Spleen (tissue), 11 donors: ENCODE measurements around the gene PCDHGA9. TPM values are rescaled to one million over a fixed set of nuclear protein-coding genes. Genes with fewer than 3 reads are reported as not detected.
"Not testable (repeated sequence)": the region's sequence is repeated elsewhere in the genome, so short reads cannot be mapped to it uniquely, and the experiment has no call there.

ENCODE experiments used
- DNase-seq: peaks from one replicate; pipeline ENCODE4 v3.0.0-alpha.2; 2020
- H3K27ac ChIP-seq, 8 donors: fragments of 200-600 bp; sonication (generic) in 7 of 8; 1 replicate in 4 of 8; 2 replicates in 4 of 8; pipeline versions ENCODE4 v1.5.0 to v1.8.0; 2016 to 2021; ENCODE audit warnings: inconsistent platforms in 4 of 8, mild to moderate bottlenecking in 4 of 8, moderate library complexity in 1 of 8
- H3K27me3 ChIP-seq, 7 donors: fragments of 200-600 bp; sonication (generic) in 6 of 7; replicated peaks in 1 of 7; 1 replicate in 4 of 7; 2 replicates in 3 of 7; pipeline versions ENCODE4 v1.5.0 to v1.8.0; 2016 to 2021; ENCODE audit warnings: inconsistent platforms in 3 of 7, mild to moderate bottlenecking in 1 of 7
- H3K36me3 ChIP-seq, 6 donors: fragments of 200-600 bp; sonication (generic) in 5 of 6; 1 replicate in 4 of 6; 2 replicates in 2 of 6; pipeline versions ENCODE4 v1.5.0 to v1.8.0; 2016 to 2021; ENCODE audit warnings: inconsistent platforms in 2 of 6
- H3K4me1 ChIP-seq, 6 donors: fragments of 200-600 bp; sonication (generic) in 5 of 6; 1 replicate in 3 of 6; 2 replicates in 3 of 6; pipeline versions ENCODE4 v1.5.0 to v1.8.0; 2016 to 2021; ENCODE audit warnings: inconsistent platforms in 3 of 6
- H3K4me3 ChIP-seq, 8 donors: fragments of 200-600 bp; sonication (generic) in 7 of 8; 1 replicate in 4 of 8; 2 replicates in 4 of 8; pipeline versions ENCODE4 v1.5.0 to v1.8.0; 2016 to 2021; ENCODE audit warnings: inconsistent platforms in 4 of 8, mild to moderate bottlenecking in 4 of 8, moderate library complexity in 2 of 8
- H3K9me3 ChIP-seq, 8 donors: fragments of 200-600 bp; sonication (generic) in 7 of 8; 1 replicate in 4 of 8; 2 replicates in 4 of 8; pipeline versions ENCODE4 v1.5.0 to v1.8.0; 2016 to 2021; ENCODE audit warnings: inconsistent platforms in 4 of 8
- CTCF ChIP-seq, 11 experiments: fragments of 200-600 bp in 7 of 11; fragments of 450-650 bp in 4 of 11; sonication (generic) in 4 of 11; IDR thresholded peaks in 8 of 11; conservative IDR thresholded peaks in 3 of 11; 1 replicate in 7 of 11; 2 replicates in 4 of 11; pipeline versions ENCODE4 v1.4.0 to v1.8.0; 2016 to 2021; ENCODE audit warnings: antibody characterized with exemption in 11 of 11, inconsistent platforms in 4 of 11, mild to moderate bottlenecking in 1 of 11
- POLR2A ChIP-seq, 3 donors: fragments of 450-650 bp; IDR thresholded peaks; one replicate each; pipeline ENCODE4 v1.5.1; 2017; ENCODE audit warnings: antibody characterized with exemption in 3 of 3, mild to moderate bottlenecking in 1 of 3
- POLR2AphosphoS5 ChIP-seq, 3 donors: sonication (generic); formaldehyde crosslinking; IDR thresholded peaks; one replicate each; pipeline ENCODE4 v1.5.1; 2017; ENCODE audit warnings: antibody characterized with exemption in 3 of 3
- WGBS, 5 donors: extraction: QIAGEN DNeasy Blood & Tissue Kit in 3 of 5; methylation state at CpG; one replicate each; pipeline versions ENCODE4 v1.1.5 to v1.1.7; 2013 to 2018; 5-methylcytosine and 5-hydroxymethylcytosine counted together
- intact Hi-C: fragments of 100-400 bp; cut with DNase I; formaldehyde crosslinking; loops from one replicate; pipeline ENCODE4 v1.15.0; 2023; ENCODE audit warnings: low total_unique reads
- polyA plus RNA-seq, 3 donors: library from polyadenylated mRNA; stranded (reverse); fragments of 200-250 nt; gene quantifications; one replicate each; pipeline ENCODE4 v1.2.1, GENCODE V29; 2013
- total RNA-seq, 7 donors: library from RNA; depleted of rRNA in 3 of 7; stranded (reverse); fragments of >200 nt in 3 of 7; fragmentation: NEBNext Ultra II Directional in 4 of 7; extraction: Animal tissue kit (Norgen Biotek cat#: 25700) in 4 of 7; gene quantifications; one replicate each; pipeline versions ENCODE4 v1.1.0 to v1.2.1, GENCODE V29; 2016 to 2021
- donor health status: healthy with polysubstance abuse.
- donor health status: DM: no; HTN: no; CAD: no; lungs with moderate emphysema.
- donor health status: DM: no; HTN: no; CAD: no.
- donor health status: Bipolar disorder and iron deficiency.
- donor health status: healthy.
- donor health status: DM: no; HTN: no; CAD: no.
- donor health status: DM: yes; HTN: yes; CAD: no.

The PCDHGA9 gene
- total and polyA plus RNA-seq, 10 donors = 0.11 to 9.6 (median 4.3) TPM; not detected in 1

DNA sequence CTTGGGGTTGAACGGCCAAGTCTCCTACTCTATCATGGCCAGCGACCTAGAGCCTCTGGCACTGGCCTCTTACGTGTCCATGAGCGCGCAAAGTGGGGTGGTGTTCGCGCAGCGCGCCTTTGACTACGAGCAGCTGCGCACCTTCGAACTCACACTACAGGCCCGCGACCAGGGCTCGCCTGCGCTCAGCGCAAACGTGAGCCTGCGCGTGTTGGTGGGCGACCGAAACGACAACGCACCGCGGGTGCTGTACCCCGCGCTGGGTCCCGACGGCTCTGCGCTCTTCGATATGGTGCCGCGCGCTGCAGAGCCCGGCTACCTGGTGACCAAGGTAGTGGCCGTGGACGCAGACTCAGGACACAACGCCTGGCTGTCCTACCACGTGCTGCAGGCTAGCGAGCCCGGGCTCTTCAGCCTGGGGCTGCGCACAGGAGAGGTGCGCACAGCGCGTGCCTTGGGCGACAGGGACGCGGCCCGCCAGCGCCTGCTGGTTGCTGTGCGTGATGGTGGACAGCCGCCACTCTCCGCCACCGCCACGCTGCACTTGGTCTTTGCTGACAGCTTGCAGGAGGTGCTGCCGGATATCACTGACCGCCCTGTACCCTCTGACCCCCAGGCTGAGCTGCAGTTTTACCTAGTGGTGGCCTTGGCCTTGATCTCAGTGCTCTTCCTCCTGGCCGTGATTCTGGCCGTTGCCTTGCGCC is 2.9 kb upstream of the PCDHGA9 start:
- no peak for TF ChIP-seq POLR2A (IDR thresholded peaks at IDR 0.05)
- TF ChIP-seq POLR2AphosphoS5 (IDR thresholded peaks at IDR 0.05) = no peak
- no peak for TF ChIP-seq CTCF (IDR thresholded peaks at IDR 0.05 in 8 of 11, conservative IDR thresholded peaks at IDR 0.05 in 3 of 11)
- WGBS, 5 donors = 30 to 40% (median 35%) methylated on average over 15 to 61 of the region's 61 CpGs
- peaks cover 0 to 7% (median 0%) of the 10 kb centered on the region in 6 donors for H3K36me3 ChIP-seq
- H3K4me1 ChIP-seq = no peaks in the 10 kb centered on the region
- peaks cover 7 to 96% (median 79%) of the 10 kb centered on the region in 8 donors for H3K9me3 ChIP-seq
- no peak overlapping the region for H3K27ac ChIP-seq
- peaks cover 0 to 93% (median 23%) of the 10 kb centered on the region in 7 donors for H3K27me3 ChIP-seq
- no peak for DNase-seq
- peak overlapping the region in 1 of 8 donors; percentile 4 for H3K4me3 ChIP-seq
- intact Hi-C loops = no loop called here

DNA sequence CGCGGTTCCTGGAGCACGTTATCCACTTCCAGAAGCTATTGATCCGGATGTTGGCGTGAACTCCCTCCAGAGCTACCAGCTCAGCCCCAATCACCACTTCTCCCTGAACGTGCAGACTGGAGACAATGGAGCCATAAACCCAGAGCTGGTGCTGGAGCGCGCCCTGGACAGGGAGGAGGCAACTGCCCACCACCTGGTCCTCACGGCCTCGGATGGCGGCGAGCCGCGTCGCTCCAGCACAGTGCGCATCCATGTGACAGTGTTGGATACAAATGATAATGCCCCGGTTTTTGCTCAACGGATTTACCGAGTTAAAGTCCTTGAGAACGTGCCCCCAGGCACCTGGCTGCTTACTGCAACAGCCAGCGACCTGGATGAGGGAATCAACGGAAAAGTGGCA is 809 bp downstream of the PCDHGA9 start:
- intact Hi-C loops = no loop called here
- TF ChIP-seq CTCF (IDR thresholded peaks at IDR 0.05 in 8 of 11, conservative IDR thresholded peaks at IDR 0.05 in 3 of 11) (no peak), POLR2AphosphoS5 (IDR thresholded peaks at IDR 0.05) (no peak), POLR2A (IDR thresholded peaks at IDR 0.05) (no peak)
- Histone ChIP-seq H3K9me3 (peaks cover 7 to 100% (median 92%) of the 10 kb centered on the region in 8 donors), H3K36me3 (peaks cover 0 to 7% (median 0%) of the 10 kb centered on the region in 6 donors), H3K4me3 (peak overlapping the region in 1 of 8 donors; percentile 61), H3K4me1 (no peaks in the 10 kb centered on the region), H3K27me3 (peaks cover 0 to 97% (median 25%) of the 10 kb centered on the region in 7 donors), H3K27ac (no peak overlapping the region)
- WGBS, 5 donors = 28 to 41% (median 34%) methylated on average over 20 to 22 of the region's 22 CpGs
- DNase-seq = no peak

- H3K4me1 ChIP-seq, H3K27ac ChIP-seq, H3K36me3 ChIP-seq, intact Hi-C loops: not testable (repeated sequence)
- TF ChIP-seq CTCF (IDR thresholded peaks at IDR 0.05 in 8 of 11, conservative IDR thresholded peaks at IDR 0.05 in 3 of 11) = peak in 9 of 11 experiments; percentile 6 to 49 (median 42)
- 11 to 20% (median 16%) methylated on average over 35 to 51 of the region's 51 CpGs for WGBS, 5 donors
- peaks cover 0 to 99% (median 31%) of the 10 kb centered on the region in 7 donors for H3K27me3 ChIP-seq
- H3K9me3 ChIP-seq = peaks cover 4 to 99% (median 93%) of the 10 kb centered on the region in 8 donors
- DNase-seq = peak; percentile 84
- peak within 1 kb of the TSS in 5 of 8 donors; percentile 16 to 61 (median 19) for H3K4me3 ChIP-seq
Observed at GRCh38 chr5:141407790-141408505, 5.4 kb downstream of the PCDHGA9 start, which contains the start of gene PCDHGB6. Gene PCDHGB6, plus strand, starts transcription at chr5:141408021. Its CDS starts 182 bp downstream, at chr5:141408203.
